SK-N-MC (cell line): ENCODE data around the gene CHST7.

Source experiments
- DNase-seq: peaks from one replicate; pipeline ENCODE4 v3.0.0-alpha.2; 2011; ENCODE audit warnings: low read depth, low spot score
- H3K27ac ChIP-seq: fragments of 200-600 bp; sonication (generic); 2 replicates; pipeline ENCODE4 v1.5.1; 2016; ENCODE audit warnings: mixed run types
- H3K36me3 ChIP-seq: fragments of 200-600 bp; sonication (generic); 2 replicates; pipeline ENCODE4 v1.6.1; 2017; ENCODE audit warnings: antibody characterized with exemption, low read length, mixed read lengths; ENCODE audit not compliant: insufficient read depth
- H3K4me3 ChIP-seq: fragments of 200-600 bp; sonication (generic); 2 replicates; pipeline ENCODE4 v1.5.1; 2016
- H3K9ac ChIP-seq: fragments of 200-600 bp; sonication (generic); 2 replicates; pipeline ENCODE4 v1.8.0; 2017; ENCODE audit warnings: mixed run types, mixed read lengths; ENCODE audit not compliant: insufficient read length
- H3K9me3 ChIP-seq: fragments of 200-600 bp; sonication (generic); 2 replicates; pipeline ENCODE4 v1.6.1; 2017; ENCODE audit warnings: low read depth, mild to moderate bottlenecking, antibody characterized with exemption, low read length, moderate library complexity, mixed read lengths
- EZH2 ChIP-seq: fragments of 200-600 bp; sonication (generic); IDR thresholded peaks from one replicate; pipeline ENCODE4 v1.6.1; 2017; ENCODE audit warnings: antibody characterized with exemption
- FOXP2 ChIP-seq: optimal IDR thresholded peaks from 2 replicates; pipeline ENCODE3; 2011; ENCODE audit warnings: mild to moderate bottlenecking, moderate library complexity; ENCODE audit not compliant: insufficient read depth; ENCODE audit errors: extremely low read length, control extremely low read depth
- POLR2AphosphoS5 ChIP-seq: IDR thresholded peaks from 2 replicates; pipeline ENCODE4 v1.6.1; 2012; ENCODE audit warnings: mild to moderate bottlenecking, low read depth, low read length, borderline replicate concordance

CHST7 gene

GRCh38 chrX:46549914-46550313 lies 23.7 kb upstream of the CHST7 start:
- Histone ChIP-seq H3K9me3 (no peaks in the 10 kb centered on the region), H3K27ac (no peak overlapping the region), H3K4me3 (no peak overlapping the region), H3K36me3 (peaks cover 18% of the 10 kb centered on the region), H3K9ac (no peak overlapping the region)
- TF ChIP-seq FOXP2 (no peak), POLR2AphosphoS5 (no peak), EZH2 (no peak)
- DNase-seq: no peak

- no peak for DNase-seq
- no peak for TF ChIP-seq FOXP2
- no peak for TF ChIP-seq POLR2AphosphoS5
- no peak for TF ChIP-seq EZH2
- Histone ChIP-seq H3K9ac (no peak overlapping the region), H3K9me3 (no peaks in the 10 kb centered on the region), H3K36me3 (peaks cover 16% of the 10 kb centered on the region), H3K27ac (no peak overlapping the region), H3K4me3 (no peak overlapping the region)
Measured at GRCh38 chrX:46551494-46552128, 22.0 kb upstream of the CHST7 start.

- no peak for TF ChIP-seq POLR2AphosphoS5
- no peak for TF ChIP-seq FOXP2
- TF ChIP-seq EZH2: no peak
- Histone ChIP-seq H3K4me3 (no peak overlapping the region), H3K9ac (no peak overlapping the region), H3K36me3 (no peaks in the 10 kb centered on the region; the same call in 1 of the 2 replicates), H3K9me3 (no peaks in the 10 kb centered on the region), H3K27ac (no peak overlapping the region)
- no peak for DNase-seq
Measured at GRCh38 chrX:46553935-46554334, 19.6 kb upstream of the CHST7 start.

- Histone ChIP-seq H3K36me3 (no peaks in the 10 kb centered on the region), H3K27ac (no peak overlapping the region), H3K4me3 (no peak overlapping the region), H3K9ac (no peak overlapping the region), H3K9me3 (no peaks in the 10 kb centered on the region)
- TF ChIP-seq EZH2: no peak
- no peak for TF ChIP-seq FOXP2
- no peak for TF ChIP-seq POLR2AphosphoS5
- peak; percentile 8 for DNase-seq
Measured at GRCh38 chrX:46554942-46555341, 18.6 kb upstream of the CHST7 start.

DNA sequence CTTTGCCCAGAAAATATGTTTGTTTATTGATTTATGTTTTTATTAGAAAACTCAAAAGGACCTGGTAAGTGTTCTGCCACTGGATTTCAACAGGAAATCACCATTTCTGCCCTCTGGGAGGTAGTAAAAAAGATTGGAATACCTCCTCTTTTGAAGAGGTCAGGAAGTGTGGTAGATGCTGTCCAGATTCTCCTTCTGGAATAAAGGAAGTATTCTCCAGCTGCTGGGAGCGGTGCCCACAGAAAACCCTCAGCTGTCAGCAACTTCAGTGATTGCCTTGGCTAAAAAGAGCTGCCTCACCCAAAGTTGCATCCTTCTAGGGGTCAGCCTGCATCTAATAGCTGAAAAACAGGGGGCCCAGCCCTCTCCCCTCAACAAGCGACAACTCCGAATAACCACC lies 14.5 kb upstream of the CHST7 start:
- H3K4me3 ChIP-seq: no peak overlapping the region
- H3K9ac ChIP-seq: no peak overlapping the region
- DNase-seq: no peak
- no peak for TF ChIP-seq EZH2
- no peak for TF ChIP-seq POLR2AphosphoS5
- TF ChIP-seq FOXP2: no peak
- H3K9me3 ChIP-seq: no peaks in the 10 kb centered on the region
- no peaks in the 10 kb centered on the region for H3K36me3 ChIP-seq
- no peak overlapping the region for H3K27ac ChIP-seq

DNA sequence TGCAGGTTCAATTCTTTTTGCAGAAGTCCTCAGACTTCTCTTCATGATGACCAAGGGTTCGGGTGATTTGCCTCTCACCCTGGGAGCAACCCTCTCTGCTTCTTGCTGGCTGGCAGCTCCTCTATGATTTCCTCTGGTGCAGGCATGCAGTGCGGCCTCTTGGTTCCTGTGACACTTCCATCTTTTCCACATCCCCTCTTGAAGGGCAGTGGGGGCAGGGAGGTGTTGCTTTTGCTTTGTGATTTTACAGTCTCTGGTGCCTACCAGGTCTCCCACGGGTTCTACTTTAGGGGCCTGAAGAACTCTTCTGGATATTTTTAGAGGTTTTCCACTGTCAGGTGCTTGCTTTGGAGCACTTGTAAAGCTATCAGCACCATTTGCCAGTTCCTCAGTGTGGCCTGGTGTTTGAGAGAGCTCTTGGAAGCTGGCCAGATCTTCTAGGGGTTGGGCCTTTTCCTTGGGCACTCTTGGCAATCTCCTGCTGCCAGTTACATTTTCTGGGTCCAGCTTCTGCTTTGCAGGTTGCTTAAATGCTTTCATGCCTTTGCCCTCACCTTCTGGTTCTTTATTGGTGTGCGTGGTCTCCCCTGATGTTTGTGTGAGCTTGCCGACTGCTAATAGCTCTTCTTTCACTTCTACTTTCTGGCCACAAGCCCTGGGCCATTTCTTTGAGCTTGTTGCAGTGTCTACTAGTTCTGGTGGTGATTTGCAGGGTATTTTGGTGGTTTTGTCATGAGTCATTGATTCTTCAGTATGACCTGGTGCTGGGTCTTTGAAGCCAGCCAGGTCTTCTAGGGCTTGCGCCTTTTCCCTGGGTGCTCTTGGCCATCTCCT lies 11.5 kb upstream of the CHST7 start:
- TF ChIP-seq EZH2 (no peak), FOXP2 (no peak), POLR2AphosphoS5 (no peak)
- Histone ChIP-seq H3K27ac (no peak overlapping the region), H3K9me3 (no peaks in the 10 kb centered on the region), H3K36me3 (no peaks in the 10 kb centered on the region), H3K9ac (no peak overlapping the region), H3K4me3 (no peak overlapping the region)
- no peak for DNase-seq

DNA sequence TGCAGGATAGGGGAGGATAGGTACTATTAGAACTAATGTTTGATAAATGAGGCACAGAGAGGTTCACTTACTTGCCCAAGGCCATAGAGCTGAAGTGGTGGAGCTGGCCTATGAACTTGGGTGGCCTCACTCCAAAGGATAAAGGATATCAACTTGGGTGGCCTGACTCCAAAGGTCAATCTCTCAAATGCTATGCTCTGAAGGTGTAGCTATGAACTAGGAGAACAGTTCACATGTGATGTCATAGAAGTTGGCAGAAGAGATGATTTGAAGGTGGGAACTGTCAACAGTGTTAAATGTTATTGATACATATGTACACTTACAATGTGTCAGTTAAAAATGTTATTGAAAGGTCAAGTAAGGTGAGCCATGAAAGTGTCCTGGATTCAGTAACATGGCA lies 6.2 kb upstream of the CHST7 start:
- no peak overlapping the region for H3K4me3 ChIP-seq
- H3K27ac ChIP-seq: no peak overlapping the region
- no peak overlapping the region for H3K9ac ChIP-seq
- TF ChIP-seq EZH2 (no peak), POLR2AphosphoS5 (no peak)
- H3K36me3 ChIP-seq: no peaks in the 10 kb centered on the region
- H3K9me3 ChIP-seq: no peaks in the 10 kb centered on the region
- no peak for DNase-seq

DNA sequence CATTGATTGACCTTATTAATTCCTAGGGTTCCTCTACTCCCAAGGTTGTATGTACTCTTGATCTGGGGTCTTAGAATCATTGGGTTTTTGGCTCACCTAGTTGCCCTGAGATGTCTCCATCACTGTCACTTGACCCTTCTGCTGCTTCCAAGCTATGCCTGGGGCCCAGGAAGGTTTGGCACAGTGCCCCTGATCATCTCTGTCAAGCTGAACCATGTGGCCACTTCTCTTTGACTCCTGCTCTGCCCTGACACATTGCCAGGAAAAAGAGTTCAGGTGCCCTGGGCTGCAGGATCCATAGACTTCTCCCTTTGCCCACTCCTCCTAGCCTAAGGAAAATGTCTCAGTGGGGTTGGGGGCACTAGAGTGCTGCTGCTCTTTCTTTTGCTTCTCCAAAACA lies 3.9 kb upstream of the CHST7 start:
- H3K9me3 ChIP-seq: no peaks in the 10 kb centered on the region
- DNase-seq: no peak
- no peak overlapping the region for H3K9ac ChIP-seq
- no peak overlapping the region for H3K4me3 ChIP-seq
- no peak for TF ChIP-seq FOXP2
- no peak for TF ChIP-seq POLR2AphosphoS5
- TF ChIP-seq EZH2: no peak
- no peak overlapping the region for H3K27ac ChIP-seq
- no peaks in the 10 kb centered on the region for H3K36me3 ChIP-seq
